IMR-90 (cell line): Measurements from ENCODE around the gene TUBGCP3. TPM values are rescaled to one million over a fixed set of nuclear protein-coding genes. Genes with fewer than 3 reads are reported as not detected.

Source experiments
- ATAC-seq: fragments of 200-7000 bp; cut with Tn5 transposase; 2 replicates; pipeline ENCODE4 v1.9.1; 2020; ENCODE audit warnings: low read depth, mild to moderate bottlenecking, moderate library complexity
- BruUV-seq: library from RNA; stranded (reverse); fragments of 400-500 nt; replicated peaks from 2 replicates; lab custom pipeline; 2021; lab: Mats Ljungman, UMichigan
- CTCF ChIA-PET: fragments of 300-600 bp; formaldehyde crosslinking; extraction: SDS; loops from one replicate; lab custom pipeline; 2021; ENCODE audit warnings: antibody characterized with exemption; lab: Yijun Ruan, JAX
- POLR2A ChIA-PET: fragments of 300-600 bp; sonication (Branson Sonifier 250); formaldehyde crosslinking; loops from one replicate; lab custom pipeline; 2022; ENCODE audit warnings: antibody characterized with exemption; ENCODE audit not compliant: unreplicated experiment; lab: Charles Lee
- DNase-seq: peaks from one replicate; pipeline ENCODE4 v3.0.0; 2013
- H2AFZ ChIP-seq: replicated peaks from 2 replicates; pipeline ENCODE3; 2013; ENCODE audit warnings: low read length, mild to moderate bottlenecking; ENCODE audit not compliant: poor library complexity
- H2AK5ac ChIP-seq: 2 replicates; pipeline ENCODE4 v1.6.1; 2013; ENCODE audit warnings: low read depth, low read length, inconsistent platforms
- H2AK9ac ChIP-seq: replicated peaks from 2 replicates; pipeline ENCODE3; 2013; ENCODE audit warnings: mild to moderate bottlenecking, low read depth, low read length, moderate library complexity; ENCODE audit not compliant: poor library complexity
- H2BK120ac ChIP-seq: 2 replicates; pipeline ENCODE4 v1.6.1; 2013; ENCODE audit warnings: low read depth, low read length, inconsistent platforms
- H2BK15ac ChIP-seq: 3 replicates; pipeline ENCODE4 v1.6.1; 2013; ENCODE audit warnings: low read depth, low read length, inconsistent platforms
- H2BK20ac ChIP-seq: 2 replicates; pipeline ENCODE4 v1.6.1; 2013; ENCODE audit warnings: low read depth, mild to moderate bottlenecking, inconsistent platforms, low read length, moderate library complexity
- H2BK5ac ChIP-seq: 2 replicates; pipeline ENCODE4 v1.6.1; 2013; ENCODE audit warnings: mild to moderate bottlenecking, low read depth, low read length, inconsistent platforms; ENCODE audit not compliant: poor library complexity, severe bottlenecking
- H3K14ac ChIP-seq: replicated peaks from 2 replicates; pipeline ENCODE4 v1.6.1; 2013; ENCODE audit warnings: low read depth, low read length, inconsistent platforms
- H3K18ac ChIP-seq: 2 replicates; pipeline ENCODE4 v1.6.1; 2013; ENCODE audit warnings: low read depth, low read length, control low read depth
- H3K23ac ChIP-seq: 2 replicates; pipeline ENCODE4 v1.6.1; 2013; ENCODE audit warnings: low read depth, low read length, inconsistent platforms
- H3K27ac ChIP-seq: 2 replicates; pipeline ENCODE4 v1.5.1; 2013; ENCODE audit warnings: mild to moderate bottlenecking, control low read depth, low read length; ENCODE audit not compliant: insufficient read depth
- H3K27me3 ChIP-seq: 2 replicates; pipeline ENCODE4 v1.6.1; 2013; ENCODE audit warnings: low read length; ENCODE audit not compliant: control insufficient read depth, insufficient read depth
- H3K36me3 ChIP-seq: 2 replicates; pipeline ENCODE4 v1.6.1; 2013; ENCODE audit warnings: low read length, mixed read lengths; ENCODE audit not compliant: control insufficient read depth, insufficient read depth
- H3K4ac ChIP-seq: 2 replicates; pipeline ENCODE4 v1.6.1; 2013; ENCODE audit warnings: low read depth, low read length, inconsistent platforms
- H3K4me1 ChIP-seq: 2 replicates; pipeline ENCODE4 v1.6.1; 2013; ENCODE audit warnings: low read length, mixed read lengths; ENCODE audit not compliant: control insufficient read depth, insufficient read depth
- H3K4me2 ChIP-seq: 2 replicates; pipeline ENCODE4 v1.6.1; 2013; ENCODE audit warnings: low read depth, mild to moderate bottlenecking, control low read depth, low read length, moderate library complexity
- H3K4me3 ChIP-seq: 2 replicates; pipeline ENCODE4 v1.5.1; 2013; ENCODE audit warnings: low read depth, mild to moderate bottlenecking, control low read depth, low read length, moderate library complexity; ENCODE audit not compliant: insufficient read depth
- H3K56ac ChIP-seq: 2 replicates; pipeline ENCODE4 v1.6.1; 2013; ENCODE audit warnings: low read length, inconsistent platforms; ENCODE audit not compliant: insufficient read depth; ENCODE audit errors: extremely low read depth
- H3K79me1 ChIP-seq, 2 experiments: 2 replicates each; pipeline ENCODE4 v1.6.1; 2013; ENCODE audit warnings: low read length in 2 of 2, inconsistent platforms in 1 of 2, low read depth in 1 of 2
- H3K9ac ChIP-seq: 2 replicates; pipeline ENCODE4 v1.6.1; 2013; ENCODE audit warnings: low read depth, low read length, control low read depth
- H3K9me1 ChIP-seq: 2 replicates; pipeline ENCODE4 v1.6.1; 2013; ENCODE audit warnings: low read length, inconsistent platforms; ENCODE audit not compliant: insufficient read depth
- H3K9me3 ChIP-seq: 2 replicates; pipeline ENCODE4 v1.6.1; 2013; ENCODE audit warnings: low read length; ENCODE audit not compliant: control insufficient read depth, insufficient read depth
- H4K20me1 ChIP-seq: 2 replicates; pipeline ENCODE4 v1.6.1; 2013; ENCODE audit warnings: low read length, inconsistent platforms; ENCODE audit not compliant: insufficient read depth
- H4K5ac ChIP-seq: 2 replicates; pipeline ENCODE4 v1.6.1; 2013; ENCODE audit warnings: mild to moderate bottlenecking, low read depth, low read length, control low read depth
- H4K8ac ChIP-seq, 2 experiments: 2 replicates each; pipeline ENCODE4 v1.6.1; 2013; ENCODE audit warnings: low read depth in 2 of 2, low read length in 2 of 2, control low read depth in 1 of 2, inconsistent platforms in 1 of 2
- H4K91ac ChIP-seq: 2 replicates; pipeline ENCODE4 v1.6.1; 2013; ENCODE audit warnings: low read depth, low read length, inconsistent platforms; ENCODE audit not compliant: insufficient read depth
- BHLHE40 ChIP-seq: fragments of 150-350 bp; IDR thresholded peaks from 2 replicates; pipeline ENCODE4 v1.6.1; 2016; ENCODE audit warnings: mild to moderate bottlenecking, low read depth, low read length
- CEBPB ChIP-seq: IDR thresholded peaks from 2 replicates; pipeline ENCODE4 v1.6.1; 2012; ENCODE audit warnings: low read depth, low read length, improper control_type of control experiment
- CHD1 ChIP-seq: IDR thresholded peaks from 2 replicates; pipeline ENCODE4 v1.6.1; 2012; ENCODE audit warnings: low read depth, low read length, improper control_type of control experiment
- FOS ChIP-seq: fragments of 150-350 bp; IDR thresholded peaks from 2 replicates; pipeline ENCODE4 v1.6.1; 2016; ENCODE audit warnings: low read depth, low read length
- MAFK ChIP-seq: IDR thresholded peaks from 2 replicates; pipeline ENCODE4 v1.6.1; 2012; ENCODE audit warnings: low read depth, low read length, improper control_type of control experiment
- MAZ ChIP-seq: IDR thresholded peaks from 2 replicates; pipeline ENCODE4 v1.6.1; 2012; ENCODE audit warnings: low read depth, mild to moderate bottlenecking, low read length, improper control_type of control experiment, moderate library complexity, borderline replicate concordance
- MXI1 ChIP-seq: IDR thresholded peaks from 2 replicates; pipeline ENCODE4 v1.6.1; 2012; ENCODE audit warnings: low read depth, mild to moderate bottlenecking, low read length, moderate library complexity, borderline replicate concordance
- NFE2L2 ChIP-seq: fragments of 150-350 bp; IDR thresholded peaks from 2 replicates; pipeline ENCODE4 v1.6.1; 2016; ENCODE audit warnings: low read depth, mild to moderate bottlenecking, low read length
- POLR2A ChIP-seq: IDR thresholded peaks from 2 replicates; pipeline ENCODE4 v1.6.1; 2012; ENCODE audit warnings: mild to moderate bottlenecking, low read depth, low read length
- RAD21 ChIP-seq: IDR thresholded peaks from 2 replicates; pipeline ENCODE4 v1.6.1; 2012; ENCODE audit warnings: low read length, improper control_type of control experiment
- RCOR1 ChIP-seq: IDR thresholded peaks from 2 replicates; pipeline ENCODE4 v1.6.1; 2012; ENCODE audit warnings: mild to moderate bottlenecking, low read length, improper control_type of control experiment; ENCODE audit not compliant: insufficient replicate concordance
- RFX5 ChIP-seq: IDR thresholded peaks from 2 replicates; pipeline ENCODE4 v1.8.0; 2012; ENCODE audit warnings: low read depth, mild to moderate bottlenecking, low read length, moderate library complexity
- SMC3 ChIP-seq: fragments of 150-350 bp; IDR thresholded peaks from 2 replicates; pipeline ENCODE4 v1.6.1; 2016; ENCODE audit warnings: low read depth, mild to moderate bottlenecking, antibody characterized with exemption, low read length, moderate library complexity
- WGBS, 2 experiments: methylation state at CpG; one replicate each; pipeline versions ENCODE4 v1.1.5 to v1.1.7; 2013; ENCODE audit warnings: missing lambda C conversion rate in 2 of 2; ENCODE audit not compliant: insufficient read length in 1 of 2; ENCODE audit errors: extremely low coverage in 2 of 2; 5-methylcytosine and 5-hydroxymethylcytosine counted together
- dilution Hi-C: fragments of 300-500 bp; cut with HindIII; formaldehyde crosslinking; loops from one replicate; pipeline ENCODE4 v1.14.3; 2018; ENCODE audit warnings: low sequenced_read_pairs; ENCODE audit not compliant: unreplicated experiment
- in situ Hi-C: fragments of 300-500 bp; cut with MboI; formaldehyde crosslinking; loops from 3 replicates; pipeline ENCODE4 v1.14.3; 2019; ENCODE audit warnings: low sequenced_read_pairs, inconsistent platforms, mixed read lengths
- intact Hi-C: fragments of 100-400 bp; cut with micrococcal nuclease; formaldehyde crosslinking; loops from 2 replicates; pipeline ENCODE4 v1.10.0; 2022
- polyA plus RNA-seq, 3 experiments: library from polyadenylated mRNA; depleted of rRNA; stranded (reverse); fragments of >200 nt; gene quantifications; 2 replicates each; pipeline ENCODE4 v1.2.3, GENCODE V29; 2012; ENCODE audit warnings: low replicate concordance in 1 of 3
- total RNA-seq: library from RNA; depleted of rRNA; stranded (reverse); fragments of >200 nt; gene quantifications from 2 replicates; pipeline ENCODE4 v1.2.3, GENCODE V29; 2012
- TF ChIP-seq, protein P1 (sequence below): fragments of 150-350 bp; IDR thresholded peaks from 2 replicates; pipeline ENCODE4 v1.6.1; 2016; ENCODE audit warnings: low read depth, mild to moderate bottlenecking, low read length, moderate library complexity, borderline replicate concordance
- TF ChIP-seq, protein P2 (sequence below): conservative IDR thresholded peaks from 2 replicates; pipeline ENCODE4 v1.5.1; 2012; ENCODE audit warnings: mild to moderate bottlenecking, low read depth, low read length, improper control_type of control experiment
- TF ChIP-seq, protein P3 (sequence below): fragments of 150-350 bp; IDR thresholded peaks from 2 replicates; pipeline ENCODE4 v1.6.1; 2017; ENCODE audit warnings: mild to moderate bottlenecking, antibody characterized with exemption, low read length, low read depth

The TUBGCP3 gene
- total and polyA plus RNA-seq, 2 of the 4 experiments (the other 2 are of a cell fraction): 16.0 to 17.8 TPM

DNA sequence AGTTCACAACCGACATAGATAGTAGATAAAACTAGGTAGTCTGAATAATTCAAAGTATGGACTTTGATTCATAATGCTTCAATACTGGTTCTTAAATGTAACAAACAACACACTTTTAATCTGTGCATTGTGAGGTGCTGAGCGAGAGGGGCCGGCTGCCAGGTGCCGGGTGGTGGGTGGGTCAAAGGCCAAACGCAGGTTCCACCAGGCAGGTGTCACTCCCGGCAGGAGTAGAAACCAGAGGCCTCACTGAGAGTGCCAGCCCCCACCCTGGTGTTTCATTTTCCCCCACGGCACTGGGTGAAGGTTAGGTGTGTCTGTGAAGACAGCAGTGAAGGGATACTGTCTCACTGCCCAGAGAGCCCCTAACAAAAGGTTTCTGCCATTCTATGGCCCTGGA is 4.2 kb upstream of the TUBGCP3 start:
- Histone ChIP-seq H3K79me1 (peaks cover 5 to 11% of the 10 kb centered on the region in 2 experiments; a peak in 3 of 4 replicates), H4K5ac (no peak overlapping the region), H4K91ac (no peak overlapping the region), H4K20me1 (no peaks in the 10 kb centered on the region), H2AK5ac (no peak overlapping the region), H2BK15ac (no peak overlapping the region), H3K9me3 (no peaks in the 10 kb centered on the region), H3K27ac (no peak overlapping the region), H3K36me3 (no peaks in the 10 kb centered on the region), H2AFZ (no peak overlapping the region), H3K18ac (no peak overlapping the region), H3K4me2 (no peak overlapping the region), H3K14ac (no peak overlapping the region), H3K4me1 (0 out of 2 replicates have a peak, but pooled peaks cover 3% of the 10 kb centered on the region), H3K23ac (no peak overlapping the region), H3K4me3 (no peak overlapping the region), H3K4ac (no peak overlapping the region), H3K9ac (no peak overlapping the region), H3K9me1 (no peaks in the 10 kb centered on the region; the same call in 1 of the 2 replicates), H3K27me3 (peaks cover 4% of the 10 kb centered on the region), H2BK120ac (no peak overlapping the region), H2AK9ac (no peak overlapping the region), H2BK5ac (no peak overlapping the region), H4K8ac (no peak overlapping the region), H3K56ac (no peak overlapping the region), H2BK20ac (no peak overlapping the region)
- in situ Hi-C loops: no loop called here
- intact Hi-C loops: no loop called here
- TF ChIP-seq MAFK: no peak
- no peak for TF ChIP-seq RAD21
- TF ChIP-seq SMC3: no peak
- no peak for TF ChIP-seq BHLHE40
- TF ChIP-seq, protein P1, sequence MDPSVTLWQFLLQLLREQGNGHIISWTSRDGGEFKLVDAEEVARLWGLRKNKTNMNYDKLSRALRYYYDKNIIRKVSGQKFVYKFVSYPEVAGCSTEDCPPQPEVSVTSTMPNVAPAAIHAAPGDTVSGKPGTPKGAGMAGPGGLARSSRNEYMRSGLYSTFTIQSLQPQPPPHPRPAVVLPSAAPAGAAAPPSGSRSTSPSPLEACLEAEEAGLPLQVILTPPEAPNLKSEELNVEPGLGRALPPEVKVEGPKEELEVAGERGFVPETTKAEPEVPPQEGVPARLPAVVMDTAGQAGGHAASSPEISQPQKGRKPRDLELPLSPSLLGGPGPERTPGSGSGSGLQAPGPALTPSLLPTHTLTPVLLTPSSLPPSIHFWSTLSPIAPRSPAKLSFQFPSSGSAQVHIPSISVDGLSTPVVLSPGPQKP: no peak
- TF ChIP-seq NFE2L2: no peak
- TF ChIP-seq RFX5: no peak
- no peak for TF ChIP-seq MXI1
- TF ChIP-seq FOS: no peak
- TF ChIP-seq MAZ: no peak
- TF ChIP-seq, protein P2, sequence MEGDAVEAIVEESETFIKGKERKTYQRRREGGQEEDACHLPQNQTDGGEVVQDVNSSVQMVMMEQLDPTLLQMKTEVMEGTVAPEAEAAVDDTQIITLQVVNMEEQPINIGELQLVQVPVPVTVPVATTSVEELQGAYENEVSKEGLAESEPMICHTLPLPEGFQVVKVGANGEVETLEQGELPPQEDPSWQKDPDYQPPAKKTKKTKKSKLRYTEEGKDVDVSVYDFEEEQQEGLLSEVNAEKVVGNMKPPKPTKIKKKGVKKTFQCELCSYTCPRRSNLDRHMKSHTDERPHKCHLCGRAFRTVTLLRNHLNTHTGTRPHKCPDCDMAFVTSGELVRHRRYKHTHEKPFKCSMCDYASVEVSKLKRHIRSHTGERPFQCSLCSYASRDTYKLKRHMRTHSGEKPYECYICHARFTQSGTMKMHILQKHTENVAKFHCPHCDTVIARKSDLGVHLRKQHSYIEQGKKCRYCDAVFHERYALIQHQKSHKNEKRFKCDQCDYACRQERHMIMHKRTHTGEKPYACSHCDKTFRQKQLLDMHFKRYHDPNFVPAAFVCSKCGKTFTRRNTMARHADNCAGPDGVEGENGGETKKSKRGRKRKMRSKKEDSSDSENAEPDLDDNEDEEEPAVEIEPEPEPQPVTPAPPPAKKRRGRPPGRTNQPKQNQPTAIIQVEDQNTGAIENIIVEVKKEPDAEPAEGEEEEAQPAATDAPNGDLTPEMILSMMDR: no peak
- TF ChIP-seq, protein P3, sequence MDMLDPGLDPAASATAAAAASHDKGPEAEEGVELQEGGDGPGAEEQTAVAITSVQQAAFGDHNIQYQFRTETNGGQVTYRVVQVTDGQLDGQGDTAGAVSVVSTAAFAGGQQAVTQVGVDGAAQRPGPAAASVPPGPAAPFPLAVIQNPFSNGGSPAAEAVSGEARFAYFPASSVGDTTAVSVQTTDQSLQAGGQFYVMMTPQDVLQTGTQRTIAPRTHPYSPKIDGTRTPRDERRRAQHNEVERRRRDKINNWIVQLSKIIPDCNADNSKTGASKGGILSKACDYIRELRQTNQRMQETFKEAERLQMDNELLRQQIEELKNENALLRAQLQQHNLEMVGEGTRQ: no peak
- TF ChIP-seq CEBPB: no peak
- TF ChIP-seq RCOR1: no peak
- TF ChIP-seq CHD1: no peak
- no peak for TF ChIP-seq POLR2A
- ChIA-PET POLR2A (no interaction called here), CTCF (no interaction called here)
- ATAC-seq (no peak), DNase-seq (no peak)
- BruUV-seq: no TSS peak
- dilution Hi-C loops: no loop called here
- WGBS, 2 experiments: no CpG with 5 or more reads among the region's 7 CpGs
